BJ (cell line): ENCODE data around the gene FKRP. TPM values are rescaled to one million over a fixed set of nuclear protein-coding genes. Genes with fewer than 3 reads are reported as not detected.
"Not testable (repeated sequence)": the region's sequence is repeated elsewhere in the genome, so short reads cannot be mapped to it uniquely, and the experiment has no call there.

ENCODE experiments used
- CTCF ChIA-PET: fragments of 350-600 bp; formaldehyde crosslinking; extraction: SDS; loops from one replicate; lab custom pipeline; 2021; ENCODE audit warnings: antibody characterized with exemption, inconsistent platforms; lab: Yijun Ruan, JAX
- POLR2A ChIA-PET: fragments of 300-600 bp; sonication (Branson Sonifier 250); formaldehyde crosslinking; extraction: SDS; loops from one replicate; lab custom pipeline; 2021; ENCODE audit warnings: antibody characterized with exemption; lab: Charles Lee
- DNase-seq: peaks from one replicate; pipeline ENCODE4 v3.0.0-alpha.2; 2011; ENCODE audit warnings: low read depth
- H3K27me3 ChIP-seq: 2 replicates; pipeline ENCODE4 v1.6.0; 2011; ENCODE audit warnings: low read length; ENCODE audit not compliant: control insufficient read depth, insufficient read depth
- H3K36me3 ChIP-seq: 2 replicates; pipeline ENCODE4 v1.5.1; 2011; ENCODE audit warnings: low read length; ENCODE audit not compliant: control insufficient read depth, insufficient read depth
- H3K4me3 ChIP-seq: 2 replicates; pipeline ENCODE4 v1.5.1; 2011; ENCODE audit warnings: low read depth, mild to moderate bottlenecking, control low read depth, low read length
- polyA plus RNA-seq: library from polyadenylated mRNA; depleted of rRNA; stranded (reverse); fragments of >200 nt; gene quantifications from 2 replicates; pipeline ENCODE4 v1.2.3, GENCODE V29; 2011
- TF ChIP-seq, protein P1 (sequence below): IDR thresholded peaks from 2 replicates; pipeline ENCODE4 v1.5.1; 2011; ENCODE audit warnings: low read depth, mild to moderate bottlenecking, control low read depth, inconsistent platforms, low read length, moderate library complexity; ENCODE audit not compliant: insufficient read depth

The FKRP gene
- polyA plus RNA-seq, 1 experiment: 15.1 TPM

DNA sequence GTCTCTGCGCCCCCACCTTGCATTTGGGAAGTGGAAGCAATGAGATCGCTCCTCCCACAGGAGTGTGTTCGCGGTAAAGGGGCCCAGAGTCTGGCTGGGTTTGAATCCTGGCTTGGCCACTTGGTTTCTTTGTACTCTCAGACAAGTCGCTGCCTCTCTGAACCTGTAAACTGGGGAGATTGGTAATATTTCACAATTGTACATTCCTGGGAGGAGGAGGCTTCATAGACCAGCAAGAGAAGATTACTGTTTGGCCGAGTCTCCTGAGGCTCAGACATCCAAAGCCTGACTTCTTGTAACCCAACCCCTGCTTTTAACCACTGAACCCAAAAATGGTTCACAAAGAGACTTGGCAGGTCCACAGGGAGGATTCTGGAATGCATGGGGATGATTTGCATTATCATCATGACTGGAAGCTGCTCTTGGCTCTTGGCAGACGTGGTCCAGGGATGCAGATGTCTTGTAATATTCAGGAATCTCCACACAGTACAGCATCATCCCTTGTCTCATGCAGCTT, 14.0 kb downstream of the FKRP start:
- Histone ChIP-seq H3K36me3 (peaks cover 8% of the 10 kb centered on the region), H3K4me3 (no peak overlapping the region), H3K27me3 (no peaks in the 10 kb centered on the region)
- DNase-seq: peak; percentile 99
- TF ChIP-seq, protein P1, sequence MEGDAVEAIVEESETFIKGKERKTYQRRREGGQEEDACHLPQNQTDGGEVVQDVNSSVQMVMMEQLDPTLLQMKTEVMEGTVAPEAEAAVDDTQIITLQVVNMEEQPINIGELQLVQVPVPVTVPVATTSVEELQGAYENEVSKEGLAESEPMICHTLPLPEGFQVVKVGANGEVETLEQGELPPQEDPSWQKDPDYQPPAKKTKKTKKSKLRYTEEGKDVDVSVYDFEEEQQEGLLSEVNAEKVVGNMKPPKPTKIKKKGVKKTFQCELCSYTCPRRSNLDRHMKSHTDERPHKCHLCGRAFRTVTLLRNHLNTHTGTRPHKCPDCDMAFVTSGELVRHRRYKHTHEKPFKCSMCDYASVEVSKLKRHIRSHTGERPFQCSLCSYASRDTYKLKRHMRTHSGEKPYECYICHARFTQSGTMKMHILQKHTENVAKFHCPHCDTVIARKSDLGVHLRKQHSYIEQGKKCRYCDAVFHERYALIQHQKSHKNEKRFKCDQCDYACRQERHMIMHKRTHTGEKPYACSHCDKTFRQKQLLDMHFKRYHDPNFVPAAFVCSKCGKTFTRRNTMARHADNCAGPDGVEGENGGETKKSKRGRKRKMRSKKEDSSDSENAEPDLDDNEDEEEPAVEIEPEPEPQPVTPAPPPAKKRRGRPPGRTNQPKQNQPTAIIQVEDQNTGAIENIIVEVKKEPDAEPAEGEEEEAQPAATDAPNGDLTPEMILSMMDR: no peak
- ChIA-PET CTCF (interaction anchor here (0.6 to 6.5 kb wide), 4 partner anchors 37 to 214 kb away, joined by 3 to 89 read pairs (median 3); no protein-coding TSS in a partner anchor), POLR2A (no interaction called here)

DNA sequence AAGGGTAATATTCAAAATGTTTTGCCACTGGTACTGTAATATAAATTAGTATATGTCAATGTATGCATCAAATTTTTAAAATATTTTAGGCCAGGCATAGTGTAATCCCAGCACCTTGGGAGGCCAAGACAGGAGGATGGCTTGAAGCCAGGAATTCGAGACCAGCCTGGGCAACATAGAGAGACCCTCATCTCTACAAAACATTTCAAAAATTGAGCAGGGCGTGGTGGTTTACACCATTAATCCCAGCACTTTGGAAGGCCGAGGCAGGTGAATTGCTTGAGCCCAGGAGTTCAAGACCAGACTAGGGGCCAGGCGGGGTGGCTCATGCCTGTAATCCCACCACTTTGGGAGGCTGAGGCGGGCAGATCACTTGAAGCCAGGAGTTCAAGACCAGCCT, 14.5 kb downstream of the FKRP start:
- no peak overlapping the region for H3K4me3 ChIP-seq
- TF ChIP-seq, protein P1: no peak
- ChIA-PET POLR2A (no interaction called here), CTCF (interaction anchor here (0.6 to 6.5 kb wide), 6 partner anchors 37 to 252 kb away, joined by 3 to 89 read pairs (median 4); no protein-coding TSS in a partner anchor)
- no peak for DNase-seq
- peaks cover 8% of the 10 kb centered on the region for H3K36me3 ChIP-seq
- no peaks in the 10 kb centered on the region for H3K27me3 ChIP-seq

DNA sequence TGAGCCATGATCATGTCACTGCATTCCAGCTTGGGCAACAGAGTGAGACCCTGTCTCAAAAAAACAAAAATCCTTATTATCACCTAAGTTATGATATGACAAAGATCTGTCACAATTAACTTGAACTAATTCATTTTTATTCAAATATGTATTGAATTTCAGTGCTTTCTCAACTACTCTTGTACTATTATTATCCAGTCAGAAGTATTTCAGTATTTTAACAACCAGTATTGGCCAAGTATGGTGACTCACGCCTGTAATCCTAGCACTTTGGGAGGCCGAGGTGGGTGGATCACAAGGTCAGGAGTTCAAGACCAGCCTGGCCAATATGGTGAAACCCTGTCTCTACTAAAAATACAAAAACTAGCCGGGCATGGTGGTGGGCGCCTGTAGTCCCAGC, 15.0 kb downstream of the FKRP start:
- H3K4me3 ChIP-seq, H3K36me3 ChIP-seq, H3K27me3 ChIP-seq, DNase-seq, POLR2A ChIA-PET: not testable (repeated sequence)
- CTCF ChIA-PET: interaction anchor here (0.6 to 6.5 kb wide), 4 partner anchors 24 to 251 kb away, joined by 3 to 89 read pairs (median 4); no protein-coding TSS in a partner anchor

DNA sequence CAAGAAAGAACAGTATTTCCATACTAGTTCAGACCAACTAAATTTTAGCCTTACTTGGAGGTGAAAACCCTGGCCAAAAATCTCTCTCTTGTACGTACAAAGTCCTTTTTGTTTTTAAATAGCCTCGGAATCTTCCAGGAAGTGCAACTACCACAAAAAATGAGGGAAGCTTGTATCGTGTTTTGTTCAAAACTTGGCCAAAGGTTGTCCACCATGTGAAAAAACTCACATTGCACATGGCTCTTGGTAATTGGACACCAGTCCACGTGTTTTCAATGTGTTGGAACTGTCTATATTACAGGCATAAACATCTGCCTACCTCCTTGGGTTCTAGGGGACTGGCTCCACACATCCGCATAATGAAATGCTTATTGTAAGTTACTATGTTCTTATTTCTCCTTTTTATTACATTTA, 15.6 kb downstream of the FKRP start:
- no peak overlapping the region for H3K4me3 ChIP-seq
- DNase-seq: peak; percentile 54
- TF ChIP-seq, protein P1: no peak
- H3K36me3 ChIP-seq: peaks cover 6% of the 10 kb centered on the region
- H3K27me3 ChIP-seq: no peaks in the 10 kb centered on the region
- CTCF ChIA-PET: interaction anchor here (0.9 to 1.4 kb wide), 3 partner anchors 23 to 142 kb away, joined by 3 to 4 read pairs (median 3); no protein-coding TSS in a partner anchor
- POLR2A ChIA-PET: no interaction called here

DNA sequence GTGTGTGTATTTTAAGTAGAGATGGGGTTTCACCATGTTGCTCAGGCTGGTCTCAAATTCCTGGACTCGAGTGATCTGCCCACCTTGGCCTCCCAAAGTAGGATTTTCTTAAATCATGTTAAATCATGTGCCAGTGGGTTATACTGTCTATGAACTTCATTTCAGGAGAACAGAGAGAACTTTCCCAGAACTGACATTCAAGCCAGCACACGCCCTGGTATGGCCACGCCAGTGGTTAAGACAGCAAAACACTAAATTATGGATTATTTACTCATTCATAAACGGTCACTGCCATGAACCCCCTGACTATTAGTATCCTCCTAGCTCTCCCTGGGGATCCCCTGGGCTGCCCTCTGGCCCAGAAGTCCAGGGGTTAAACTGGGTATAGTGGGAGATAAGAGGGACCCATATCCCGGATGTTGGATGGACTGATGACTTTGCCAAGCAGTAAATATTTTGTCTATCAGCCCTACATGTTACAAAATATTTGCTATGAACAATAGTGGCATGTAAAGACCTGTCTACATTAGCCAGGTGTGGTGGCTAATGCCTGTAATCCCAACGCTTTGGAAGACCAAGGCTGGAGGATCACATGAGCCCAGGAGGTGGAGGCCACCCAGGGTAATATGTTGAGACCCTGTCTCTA, 16.5 kb downstream of the FKRP start:
- CTCF ChIA-PET: interaction anchor here (0.9 to 1.3 kb wide), 2 partner anchors 22 to 58 kb away, joined by 3 read pairs; no protein-coding TSS in a partner anchor

More for the DNA sequence above, 16.5 kb downstream of the FKRP start:
- Histone ChIP-seq H3K36me3 (no peaks in the 10 kb centered on the region), H3K4me3 (no peak overlapping the region), H3K27me3 (no peaks in the 10 kb centered on the region)
- TF ChIP-seq, protein P1: no peak
- no peak for DNase-seq
- POLR2A ChIA-PET: no interaction called here
